ENCODE measurements around the gene MTHFD2L. TPM values are rescaled to one million over a fixed set of nuclear protein-coding genes. Genes with fewer than 3 reads are reported as not detected.

MTHFD2L gene
- total RNA-seq, 1 experiment from 2014 or later: 24.1 TPM

DNA sequence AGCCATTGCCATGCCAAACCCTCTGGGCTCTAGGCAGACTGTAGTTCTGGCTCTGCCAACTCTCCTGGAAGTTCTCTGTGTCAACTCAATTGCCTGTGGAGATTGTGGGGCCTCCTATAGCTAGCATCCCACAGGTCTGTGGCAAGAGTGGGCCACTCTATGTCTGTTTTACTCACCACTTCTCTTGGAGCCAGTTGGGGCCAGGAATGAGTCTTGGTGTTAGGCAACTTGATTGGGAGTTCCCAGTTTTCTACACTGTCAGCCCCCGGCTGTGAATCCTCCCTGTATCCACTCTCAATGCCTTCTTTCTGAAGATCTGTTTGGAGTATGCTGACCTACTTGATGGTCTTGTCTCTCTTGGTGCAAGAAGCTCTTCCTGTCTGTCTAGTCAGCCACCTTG is 102.1 kb downstream of the MTHFD2L start:
- peaks cover 8% of the 10 kb centered on the region for H3K4me1 Mint-ChIP-seq (ENCODE audit: low read depth, unreplicated experiment)
- no peaks in the 10 kb centered on the region for H3K36me3 Mint-ChIP-seq (ENCODE audit: insufficient read depth, unreplicated experiment)
- no TSS peak for BruUV-seq (replicated peaks)
- H3K27me3 Mint-ChIP-seq (ENCODE audit: unreplicated experiment): no peaks in the 10 kb centered on the region
- no peak overlapping the region for H3K4me3 Mint-ChIP-seq (ENCODE audit: low read depth, unreplicated experiment)
- CTCF ChIA-PET: no interaction called here
- no peak for DNase-seq
- intact Hi-C loops (cut with micrococcal nuclease; ENCODE audit: unreplicated experiment): no loop called here
- H3K9me3 Mint-ChIP-seq (ENCODE audit: low read depth, unreplicated experiment): no peaks in the 10 kb centered on the region
- TF ChIP-seq, protein P1, sequence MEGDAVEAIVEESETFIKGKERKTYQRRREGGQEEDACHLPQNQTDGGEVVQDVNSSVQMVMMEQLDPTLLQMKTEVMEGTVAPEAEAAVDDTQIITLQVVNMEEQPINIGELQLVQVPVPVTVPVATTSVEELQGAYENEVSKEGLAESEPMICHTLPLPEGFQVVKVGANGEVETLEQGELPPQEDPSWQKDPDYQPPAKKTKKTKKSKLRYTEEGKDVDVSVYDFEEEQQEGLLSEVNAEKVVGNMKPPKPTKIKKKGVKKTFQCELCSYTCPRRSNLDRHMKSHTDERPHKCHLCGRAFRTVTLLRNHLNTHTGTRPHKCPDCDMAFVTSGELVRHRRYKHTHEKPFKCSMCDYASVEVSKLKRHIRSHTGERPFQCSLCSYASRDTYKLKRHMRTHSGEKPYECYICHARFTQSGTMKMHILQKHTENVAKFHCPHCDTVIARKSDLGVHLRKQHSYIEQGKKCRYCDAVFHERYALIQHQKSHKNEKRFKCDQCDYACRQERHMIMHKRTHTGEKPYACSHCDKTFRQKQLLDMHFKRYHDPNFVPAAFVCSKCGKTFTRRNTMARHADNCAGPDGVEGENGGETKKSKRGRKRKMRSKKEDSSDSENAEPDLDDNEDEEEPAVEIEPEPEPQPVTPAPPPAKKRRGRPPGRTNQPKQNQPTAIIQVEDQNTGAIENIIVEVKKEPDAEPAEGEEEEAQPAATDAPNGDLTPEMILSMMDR (IDR thresholded peaks at IDR 0.05; ENCODE audit: unreplicated experiment): no peak
- no peak overlapping the region for H3K27ac Mint-ChIP-seq (ENCODE audit: unreplicated experiment)

DNA sequence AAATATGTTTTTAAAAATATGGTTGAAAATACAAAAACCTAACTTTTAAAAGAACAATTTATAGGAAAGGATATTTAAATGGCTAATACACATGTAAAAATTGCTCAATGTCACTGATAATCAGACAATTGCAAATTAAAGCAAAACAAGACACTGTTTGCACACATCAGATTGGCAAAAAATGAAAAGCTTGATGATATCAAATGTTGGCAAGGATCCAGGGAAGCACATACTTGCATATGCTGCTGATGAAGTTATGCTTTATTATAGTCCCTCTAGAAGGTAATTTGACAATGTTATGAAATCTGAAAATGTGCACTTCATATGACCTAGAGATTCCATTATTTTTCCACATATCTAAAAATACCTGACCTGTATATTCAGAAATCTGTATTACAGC is 104.6 kb downstream of the MTHFD2L start:
- peaks cover 8% of the 10 kb centered on the region for H3K4me1 Mint-ChIP-seq (ENCODE audit: low read depth, unreplicated experiment)
- CTCF ChIA-PET: no interaction called here
- DNase-seq: no peak
- no peaks in the 10 kb centered on the region for H3K36me3 Mint-ChIP-seq (ENCODE audit: insufficient read depth, unreplicated experiment)
- no TSS peak for BruUV-seq (replicated peaks)
- no peaks in the 10 kb centered on the region for H3K27me3 Mint-ChIP-seq (ENCODE audit: unreplicated experiment)
- H3K9me3 Mint-ChIP-seq (ENCODE audit: low read depth, unreplicated experiment): no peaks in the 10 kb centered on the region
- no peak overlapping the region for H3K4me3 Mint-ChIP-seq (ENCODE audit: low read depth, unreplicated experiment)
- TF ChIP-seq, protein P1 (IDR thresholded peaks at IDR 0.05; ENCODE audit: unreplicated experiment): no peak
- H3K27ac Mint-ChIP-seq (ENCODE audit: unreplicated experiment): no peak overlapping the region
- intact Hi-C loops (cut with micrococcal nuclease; ENCODE audit: unreplicated experiment): no loop called here

DNA sequence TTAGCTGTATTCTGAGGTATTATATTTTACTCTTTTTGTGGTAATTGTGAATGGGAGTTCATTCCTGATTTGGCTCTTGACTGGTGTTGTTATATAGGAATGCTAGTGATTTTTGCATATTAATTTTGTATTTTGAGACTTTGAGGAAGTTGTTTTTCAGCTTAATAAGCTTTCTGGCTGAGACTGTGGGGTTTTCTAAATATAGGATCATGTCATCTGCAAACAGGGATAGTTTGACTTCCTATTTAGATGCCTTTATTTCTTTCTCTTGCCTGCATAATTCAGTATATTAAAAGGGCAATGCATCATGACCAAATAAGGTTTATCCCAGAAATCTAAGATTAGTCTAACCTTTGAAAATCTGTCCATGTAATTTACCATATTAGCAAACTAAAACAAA is 105.6 kb downstream of the MTHFD2L start:
- Mint-ChIP-seq H3K27ac (ENCODE audit: unreplicated experiment) (no peak overlapping the region), H3K4me3 (ENCODE audit: low read depth, unreplicated experiment) (no peak overlapping the region), H3K4me1 (ENCODE audit: low read depth, unreplicated experiment) (peaks cover 8% of the 10 kb centered on the region), H3K36me3 (ENCODE audit: insufficient read depth, unreplicated experiment) (no peaks in the 10 kb centered on the region), H3K9me3 (ENCODE audit: low read depth, unreplicated experiment) (no peaks in the 10 kb centered on the region), H3K27me3 (ENCODE audit: unreplicated experiment) (no peaks in the 10 kb centered on the region)
- intact Hi-C loops (cut with micrococcal nuclease; ENCODE audit: unreplicated experiment): no loop called here
- CTCF ChIA-PET: no interaction called here
- no peak for DNase-seq
- BruUV-seq (replicated peaks): no TSS peak
- TF ChIP-seq, protein P1 (IDR thresholded peaks at IDR 0.05; ENCODE audit: unreplicated experiment): no peak

DNA sequence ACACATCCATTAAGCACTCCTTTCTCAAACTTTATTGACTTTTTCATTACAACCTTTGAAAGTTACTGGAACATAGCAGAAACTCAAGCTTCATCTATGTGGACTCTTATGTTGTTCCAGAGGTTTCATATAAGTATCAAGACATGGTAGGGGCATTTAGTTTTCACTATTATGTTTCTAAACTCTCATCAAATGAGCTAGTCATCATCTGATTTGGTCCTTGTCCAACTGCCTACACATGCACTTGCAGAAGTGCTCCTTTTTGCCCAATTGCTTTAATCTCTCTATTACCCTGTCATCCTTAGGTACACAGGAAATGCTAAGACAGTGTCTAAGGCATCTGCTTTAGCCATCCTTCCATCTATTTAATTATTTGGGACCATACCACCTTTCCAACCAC is 108.2 kb downstream of the MTHFD2L start:
- no peak for DNase-seq
- intact Hi-C loops (cut with micrococcal nuclease; ENCODE audit: unreplicated experiment): no loop called here
- CTCF ChIA-PET: no interaction called here
- H3K9me3 Mint-ChIP-seq (ENCODE audit: low read depth, unreplicated experiment): no peaks in the 10 kb centered on the region
- H3K4me3 Mint-ChIP-seq (ENCODE audit: low read depth, unreplicated experiment): no peak overlapping the region
- H3K27ac Mint-ChIP-seq (ENCODE audit: unreplicated experiment): no peak overlapping the region
- TF ChIP-seq, protein P1 (IDR thresholded peaks at IDR 0.05; ENCODE audit: unreplicated experiment): no peak
- no TSS peak for BruUV-seq (replicated peaks)
- no peaks in the 10 kb centered on the region for H3K4me1 Mint-ChIP-seq (ENCODE audit: low read depth, unreplicated experiment)
- H3K27me3 Mint-ChIP-seq (ENCODE audit: unreplicated experiment): no peaks in the 10 kb centered on the region
- no peaks in the 10 kb centered on the region for H3K36me3 Mint-ChIP-seq (ENCODE audit: insufficient read depth, unreplicated experiment)

Measured in Calu3 (cell line).